ENCODE measurements around the gene MAU2.

DNA sequence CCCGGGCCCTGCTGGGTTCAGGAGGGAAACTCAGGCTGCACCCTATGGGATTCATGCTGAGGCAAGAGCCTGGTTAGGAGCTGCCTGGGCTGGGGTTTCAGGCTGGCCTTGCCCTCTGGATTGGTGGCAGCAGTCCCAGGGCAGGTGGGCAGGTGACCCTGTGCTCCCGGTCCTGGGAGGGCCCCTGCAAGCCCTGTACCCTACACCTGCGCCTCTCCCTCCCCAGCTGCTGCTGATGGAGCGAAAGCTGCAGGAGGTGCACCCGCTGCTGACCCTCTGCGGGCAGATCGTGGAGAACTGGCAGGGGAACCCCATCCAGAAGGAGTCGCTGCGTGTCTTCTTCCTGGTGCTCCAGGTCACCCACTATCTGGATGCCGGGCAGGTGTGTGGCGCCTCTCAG lies 20.4 kb downstream of the MAU2 start:
- TF ChIP-seq CTCF (IDR thresholded peaks at IDR 0.05; ENCODE audit: low read depth, low read length, poor library complexity, severe bottlenecking), result no peak
- TF ChIP-seq EZH2phosphoT487 (IDR thresholded peaks at IDR 0.05; ENCODE audit: borderline replicate concordance, low read length), result no peak

Data from DOHH2 (cell line).